Measurements from ENCODE around the gene DHX57.

The DHX57 gene

DNA sequence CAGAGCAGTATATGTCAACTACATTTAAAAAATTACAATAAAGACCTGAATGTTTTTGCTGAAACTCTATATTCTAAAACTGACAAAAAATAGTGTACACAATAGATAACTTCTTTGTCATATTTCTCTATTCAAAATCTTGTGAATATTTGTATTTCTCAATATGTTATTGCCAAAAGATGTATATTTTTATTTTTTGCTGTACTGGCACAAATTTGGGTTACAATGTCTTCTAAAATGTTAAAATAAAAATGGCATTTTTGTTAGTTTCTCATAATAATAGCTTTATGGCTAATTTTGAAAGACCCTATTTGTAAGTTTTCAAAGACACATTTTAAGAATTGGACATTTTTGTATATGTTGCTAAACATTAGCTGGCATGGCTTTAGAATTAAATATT, 13.3 kb upstream of the DHX57 start:
- TF ChIP-seq, protein P1, sequence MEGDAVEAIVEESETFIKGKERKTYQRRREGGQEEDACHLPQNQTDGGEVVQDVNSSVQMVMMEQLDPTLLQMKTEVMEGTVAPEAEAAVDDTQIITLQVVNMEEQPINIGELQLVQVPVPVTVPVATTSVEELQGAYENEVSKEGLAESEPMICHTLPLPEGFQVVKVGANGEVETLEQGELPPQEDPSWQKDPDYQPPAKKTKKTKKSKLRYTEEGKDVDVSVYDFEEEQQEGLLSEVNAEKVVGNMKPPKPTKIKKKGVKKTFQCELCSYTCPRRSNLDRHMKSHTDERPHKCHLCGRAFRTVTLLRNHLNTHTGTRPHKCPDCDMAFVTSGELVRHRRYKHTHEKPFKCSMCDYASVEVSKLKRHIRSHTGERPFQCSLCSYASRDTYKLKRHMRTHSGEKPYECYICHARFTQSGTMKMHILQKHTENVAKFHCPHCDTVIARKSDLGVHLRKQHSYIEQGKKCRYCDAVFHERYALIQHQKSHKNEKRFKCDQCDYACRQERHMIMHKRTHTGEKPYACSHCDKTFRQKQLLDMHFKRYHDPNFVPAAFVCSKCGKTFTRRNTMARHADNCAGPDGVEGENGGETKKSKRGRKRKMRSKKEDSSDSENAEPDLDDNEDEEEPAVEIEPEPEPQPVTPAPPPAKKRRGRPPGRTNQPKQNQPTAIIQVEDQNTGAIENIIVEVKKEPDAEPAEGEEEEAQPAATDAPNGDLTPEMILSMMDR (IDR thresholded peaks at IDR 0.05; ENCODE audit: extremely low read depth, missing control alignments): no peak

GRCh38 chr2:38887902-38888554, 12.3 kb upstream of the DHX57 start:
- no peak for DNase-seq (ENCODE audit: low spot score)
- TF ChIP-seq, protein P1 (IDR thresholded peaks at IDR 0.05; ENCODE audit: extremely low read depth, missing control alignments): no peak

More for the DNA sequence above, 13.3 kb upstream of the DHX57 start:
- DNase-seq (ENCODE audit: low spot score): no peak

DNA sequence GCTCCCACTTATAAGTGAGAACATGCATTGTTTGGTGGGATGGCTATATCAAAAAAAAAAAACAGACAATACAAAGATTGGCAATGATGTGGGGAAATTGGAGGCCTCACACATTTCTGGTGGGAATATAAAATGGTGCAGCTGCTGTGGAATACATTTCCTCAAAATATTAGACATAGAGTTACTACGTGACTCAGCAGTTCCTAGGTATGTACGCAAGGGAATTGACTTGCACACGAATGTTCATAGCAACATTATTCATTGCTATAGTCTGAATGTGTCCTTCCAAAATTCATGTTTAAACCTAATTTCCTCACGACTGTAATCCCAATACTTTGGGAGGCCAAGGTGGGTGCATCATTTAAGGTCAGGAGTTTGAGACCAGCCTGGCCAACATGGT, 11.6 kb upstream of the DHX57 start:
- DNase-seq (ENCODE audit: low spot score): no peak
- TF ChIP-seq, protein P1 (IDR thresholded peaks at IDR 0.05; ENCODE audit: extremely low read depth, missing control alignments): no peak

DNA sequence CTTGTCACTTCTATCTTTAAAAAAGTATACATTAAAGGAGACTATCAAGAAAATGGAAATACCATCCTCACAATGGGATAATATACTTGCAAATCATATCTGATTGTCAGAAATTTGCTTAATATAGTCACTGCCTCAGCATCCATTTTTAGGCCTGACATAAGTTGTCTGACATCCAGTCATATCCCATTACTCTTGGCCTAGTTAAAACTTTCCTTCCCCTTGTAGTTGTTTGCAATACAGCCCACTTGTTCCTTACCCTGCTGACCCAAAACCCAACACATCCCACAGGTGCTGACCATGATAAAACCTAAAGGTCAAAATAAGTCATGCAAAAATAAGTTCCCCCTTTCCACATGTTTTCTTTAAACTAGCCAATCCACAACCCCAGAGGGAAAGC, 10.3 kb upstream of the DHX57 start:
- no peak for DNase-seq (ENCODE audit: low spot score)
- TF ChIP-seq, protein P1 (IDR thresholded peaks at IDR 0.05; ENCODE audit: extremely low read depth, missing control alignments): no peak

DNA sequence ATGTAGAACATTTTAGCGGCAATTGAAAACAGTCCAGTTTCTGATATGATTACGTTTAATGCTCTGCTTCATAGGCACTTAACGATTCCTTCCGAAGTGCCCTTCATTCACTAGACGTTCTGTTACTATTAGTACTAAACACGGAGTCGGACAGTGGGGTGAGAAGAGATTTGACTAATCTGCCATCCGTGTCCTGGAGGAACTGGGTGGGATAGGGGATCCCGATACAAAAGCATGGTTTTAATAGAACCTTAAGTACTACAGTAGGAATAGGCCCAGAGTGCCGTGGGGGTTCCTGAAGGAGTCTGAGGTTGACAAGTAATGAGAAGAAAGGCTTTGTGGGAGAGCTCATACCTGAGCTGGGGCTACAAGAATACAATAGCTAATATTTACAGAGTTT, 673 bp upstream of the DHX57 start:
- no peak for DNase-seq (ENCODE audit: low spot score)
- TF ChIP-seq, protein P1 (IDR thresholded peaks at IDR 0.05; ENCODE audit: extremely low read depth, missing control alignments): no peak

GRCh38 chr2:38875227-38875575, 533 bp downstream of the DHX57 start:
- TF ChIP-seq, protein P1 (IDR thresholded peaks at IDR 0.05; ENCODE audit: extremely low read depth, missing control alignments): no peak
- DNase-seq (ENCODE audit: low spot score): peak; percentile 4

DNA sequence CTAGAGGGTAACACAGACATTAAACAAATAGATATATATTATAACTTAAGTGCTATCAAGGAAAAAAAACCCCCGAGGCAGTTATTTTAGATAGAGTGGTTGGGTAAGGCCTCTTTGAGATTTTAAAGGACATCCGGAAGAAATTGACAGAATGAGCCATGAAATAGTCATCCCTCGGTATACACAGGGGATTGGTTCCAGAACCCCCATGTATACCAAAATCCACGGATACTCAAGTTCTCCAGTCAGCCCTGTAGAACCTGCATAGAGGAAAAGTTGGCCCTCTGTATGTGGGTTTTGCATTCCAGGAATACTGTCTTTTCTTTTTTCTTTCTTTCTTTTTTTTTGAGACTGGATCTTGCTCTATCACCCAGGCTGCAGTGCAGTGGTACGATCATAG, 2.0 kb downstream of the DHX57 start:
- TF ChIP-seq, protein P1 (IDR thresholded peaks at IDR 0.05; ENCODE audit: extremely low read depth, missing control alignments): no peak
- DNase-seq (ENCODE audit: low spot score): no peak

Measured in GM20000 (cell line).